Neural progenitor cell (in vitro differentiated cells): ENCODE results near the gene DNAJC3. TPM values are rescaled to one million over a fixed set of nuclear protein-coding genes. Genes with fewer than 3 reads are reported as not detected.

Source experiments
- DNase-seq: peaks from one replicate; pipeline ENCODE4 v3.0.0-alpha.2; 2016; ENCODE audit warnings: low spot score
- H2AFZ ChIP-seq: fragments of 200-600 bp; sonication (generic); replicated peaks from 2 replicates; pipeline ENCODE4 v1.6.1; 2016; ENCODE audit warnings: antibody characterized with exemption
- H3F3A ChIP-seq: fragments of 200-600 bp; sonication (generic); 2 replicates; pipeline ENCODE4 v1.6.1; 2016; ENCODE audit warnings: antibody characterized with exemption, low read depth
- H3K27ac ChIP-seq: fragments of 200-600 bp; sonication (generic); 2 replicates; pipeline ENCODE4 v1.5.1; 2016; ENCODE audit warnings: mild to moderate bottlenecking
- H3K27me3 ChIP-seq: fragments of 200-600 bp; sonication (generic); 2 replicates; pipeline ENCODE4 v1.6.1; 2016; ENCODE audit warnings: mild to moderate bottlenecking, moderate library complexity
- H3K36me3 ChIP-seq: fragments of 200-600 bp; sonication (generic); 2 replicates; pipeline ENCODE4 v1.5.1; 2016
- H3K4me1 ChIP-seq: fragments of 200-600 bp; sonication (generic); 2 replicates; pipeline ENCODE4 v1.6.1; 2016; ENCODE audit warnings: mixed run types
- H3K4me2 ChIP-seq: fragments of 200-600 bp; sonication (generic); 2 replicates; pipeline ENCODE4 v1.6.1; 2016
- H3K4me3 ChIP-seq: fragments of 200-600 bp; sonication (generic); 2 replicates; pipeline ENCODE4 v1.5.1; 2016
- H3K79me2 ChIP-seq: fragments of 200-600 bp; sonication (generic); 2 replicates; pipeline ENCODE4 v1.6.1; 2016; ENCODE audit warnings: low read depth
- H3K9ac ChIP-seq: fragments of 200-600 bp; sonication (generic); 2 replicates; pipeline ENCODE4 v1.6.1; 2016
- H3K9me3 ChIP-seq: fragments of 200-600 bp; sonication (generic); 2 replicates; pipeline ENCODE4 v1.5.1; 2016; ENCODE audit warnings: low read depth
- H4K20me1 ChIP-seq: fragments of 200-600 bp; sonication (generic); 2 replicates; pipeline ENCODE4 v1.6.1; 2016; ENCODE audit warnings: low read depth
- H3K27ac Mint-ChIP-seq: 3 replicates; pipeline ENCODE4 v1.8.0; 2021; ENCODE audit warnings: mixed read lengths
- H3K27me3 Mint-ChIP-seq: 2 replicates; pipeline ENCODE4 v1.8.0; 2022; ENCODE audit warnings: low read depth, mild to moderate bottlenecking, inconsistent platforms, moderate library complexity, mixed read lengths; ENCODE audit not compliant: insufficient read depth
- H3K36me3 Mint-ChIP-seq: 3 replicates; pipeline ENCODE4 v1.8.0; 2021; ENCODE audit warnings: mixed read lengths
- H3K4me1 Mint-ChIP-seq: 3 replicates; pipeline ENCODE4 v1.8.0; 2021; ENCODE audit warnings: mixed read lengths
- H3K4me3 Mint-ChIP-seq: 3 replicates; pipeline ENCODE4 v1.8.0; 2021; ENCODE audit warnings: mild to moderate bottlenecking, moderate library complexity, mixed read lengths
- H3K9me3 Mint-ChIP-seq: 3 replicates; pipeline ENCODE4 v1.8.0; 2020; ENCODE audit warnings: mixed read lengths
- EZH2 ChIP-seq: fragments of 200-600 bp; sonication (generic); IDR thresholded peaks from 2 replicates; pipeline ENCODE4 v1.6.1; 2017; ENCODE audit warnings: antibody characterized with exemption, mild to moderate bottlenecking, moderate library complexity
- EZH2phosphoT487 ChIP-seq: fragments of 200-600 bp; sonication (generic); IDR thresholded peaks from 2 replicates; pipeline ENCODE4 v1.6.1; 2017; ENCODE audit warnings: antibody characterized with exemption
- total RNA-seq: library from RNA; depleted of rRNA; stranded (reverse); fragments of >200 nt; gene quantifications from 2 replicates; pipeline ENCODE4 v1.2.3, GENCODE V29; 2015; ENCODE audit warnings: low replicate concordance
- TF ChIP-seq, protein P1 (sequence below): fragments of 200-600 bp; sonication (generic); IDR thresholded peaks from 2 replicates; pipeline ENCODE4 v1.5.1; 2017; ENCODE audit warnings: antibody characterized with exemption, mild to moderate bottlenecking

Gene DNAJC3
- total RNA-seq, 1 donor from 2014 or later, result 17.3 TPM

GRCh38 chr13:95707442-95708390 lies 30.8 kb downstream of the DNAJC3 start:
- Histone ChIP-seq H3K9me3 (no peaks in the 10 kb centered on the region), H3K36me3 (no peaks in the 10 kb centered on the region), H3F3A (no peaks in the 10 kb centered on the region), H3K4me3 (no peak overlapping the region), H3K27ac (no peak overlapping the region), H2AFZ (no peak overlapping the region), H3K27me3 (no peaks in the 10 kb centered on the region), H4K20me1 (no peaks in the 10 kb centered on the region), H3K4me1 (no peaks in the 10 kb centered on the region), H3K4me2 (no peak overlapping the region), H3K9ac (no peak overlapping the region), H3K79me2 (peaks cover 7% of the 10 kb centered on the region)
- Mint-ChIP-seq H3K9me3 (no peaks in the 10 kb centered on the region), H3K27me3 (no peaks in the 10 kb centered on the region), H3K36me3 (peaks cover 15% of the 10 kb centered on the region), H3K27ac (no peak overlapping the region), H3K4me3 (no peak overlapping the region), H3K4me1 (no peaks in the 10 kb centered on the region)
- DNase-seq, result no peak
- TF ChIP-seq EZH2phosphoT487 (no peak), EZH2 (no peak)
- TF ChIP-seq, protein P1, sequence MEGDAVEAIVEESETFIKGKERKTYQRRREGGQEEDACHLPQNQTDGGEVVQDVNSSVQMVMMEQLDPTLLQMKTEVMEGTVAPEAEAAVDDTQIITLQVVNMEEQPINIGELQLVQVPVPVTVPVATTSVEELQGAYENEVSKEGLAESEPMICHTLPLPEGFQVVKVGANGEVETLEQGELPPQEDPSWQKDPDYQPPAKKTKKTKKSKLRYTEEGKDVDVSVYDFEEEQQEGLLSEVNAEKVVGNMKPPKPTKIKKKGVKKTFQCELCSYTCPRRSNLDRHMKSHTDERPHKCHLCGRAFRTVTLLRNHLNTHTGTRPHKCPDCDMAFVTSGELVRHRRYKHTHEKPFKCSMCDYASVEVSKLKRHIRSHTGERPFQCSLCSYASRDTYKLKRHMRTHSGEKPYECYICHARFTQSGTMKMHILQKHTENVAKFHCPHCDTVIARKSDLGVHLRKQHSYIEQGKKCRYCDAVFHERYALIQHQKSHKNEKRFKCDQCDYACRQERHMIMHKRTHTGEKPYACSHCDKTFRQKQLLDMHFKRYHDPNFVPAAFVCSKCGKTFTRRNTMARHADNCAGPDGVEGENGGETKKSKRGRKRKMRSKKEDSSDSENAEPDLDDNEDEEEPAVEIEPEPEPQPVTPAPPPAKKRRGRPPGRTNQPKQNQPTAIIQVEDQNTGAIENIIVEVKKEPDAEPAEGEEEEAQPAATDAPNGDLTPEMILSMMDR, result no peak

DNA sequence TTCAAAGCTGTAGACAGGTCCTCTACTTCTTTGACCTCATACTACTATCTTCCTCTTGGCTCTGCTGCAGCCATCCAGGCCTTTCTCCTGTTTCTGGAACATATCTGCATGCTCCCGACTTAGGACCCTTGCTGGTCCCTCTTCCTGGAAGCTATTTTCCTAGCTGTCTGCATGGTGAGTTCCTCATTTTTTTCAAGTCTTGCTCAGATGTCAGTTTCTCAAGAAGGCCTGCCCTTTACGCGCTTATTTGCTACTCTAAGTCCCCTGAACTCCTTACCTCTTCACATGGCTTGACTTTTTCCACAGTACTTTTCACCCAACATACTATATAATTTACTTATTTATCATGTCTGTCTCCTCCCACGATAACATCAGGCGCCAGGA lies 31.4 kb downstream of the DNAJC3 start:
- peaks cover 7% of the 10 kb centered on the region for H3K79me2 ChIP-seq
- peaks cover 6% of the 10 kb centered on the region for H3K9me3 Mint-ChIP-seq

DNA sequence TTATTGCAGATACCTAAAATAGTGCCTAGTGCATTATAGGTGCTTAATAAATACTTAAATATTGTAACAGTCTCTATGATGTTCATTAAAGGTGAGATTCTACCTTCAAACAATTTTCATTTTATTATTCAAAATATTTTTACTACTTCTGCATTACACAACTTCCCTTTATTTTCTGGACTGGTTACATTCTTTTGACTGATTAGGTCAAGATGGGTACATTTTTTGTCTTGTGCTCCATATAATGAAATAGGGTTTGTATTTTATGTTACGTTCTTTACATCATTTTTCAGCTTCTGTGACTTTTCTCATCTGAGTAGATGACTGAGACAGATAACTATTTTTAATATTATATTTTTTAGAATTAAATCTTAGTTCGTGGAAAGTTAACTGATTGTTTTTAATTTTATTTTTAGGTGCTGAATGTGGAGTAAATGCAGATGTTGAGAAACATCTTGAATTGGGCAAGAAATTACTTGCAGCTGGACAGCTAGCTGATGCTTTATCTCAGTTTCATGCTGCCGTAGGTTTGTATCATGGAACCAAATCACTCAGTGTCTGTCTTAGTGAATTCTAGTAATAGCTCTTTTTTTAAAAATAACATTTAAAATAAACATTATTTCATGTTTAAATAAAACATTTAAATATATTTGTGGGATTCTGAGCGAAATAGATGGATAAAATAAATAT lies 32.0 kb downstream of the DNAJC3 start:
- no peak overlapping the region for H2AFZ ChIP-seq
- peaks cover 7% of the 10 kb centered on the region for H3K79me2 ChIP-seq
- no peaks in the 10 kb centered on the region for H3K27me3 ChIP-seq
- H3K4me2 ChIP-seq, result no peak overlapping the region
- H3K9me3 ChIP-seq, result no peaks in the 10 kb centered on the region
- no peaks in the 10 kb centered on the region for H3K4me1 ChIP-seq
- TF ChIP-seq EZH2 (no peak), EZH2phosphoT487 (no peak)
- TF ChIP-seq, protein P1, result no peak
- no peak overlapping the region for H3K9ac ChIP-seq
- H3K4me3 Mint-ChIP-seq, result no peak overlapping the region
- H3K36me3 ChIP-seq, result no peaks in the 10 kb centered on the region
- H3K4me3 ChIP-seq, result no peak overlapping the region
- peaks cover 9% of the 10 kb centered on the region for H3K9me3 Mint-ChIP-seq
- no peak overlapping the region for H3K27ac Mint-ChIP-seq
- no peaks in the 10 kb centered on the region for H3K27me3 Mint-ChIP-seq
- H3K36me3 Mint-ChIP-seq, result peaks cover 23% of the 10 kb centered on the region
- H3F3A ChIP-seq, result no peaks in the 10 kb centered on the region
- no peaks in the 10 kb centered on the region for H3K4me1 Mint-ChIP-seq
- no peak overlapping the region for H3K27ac ChIP-seq
- H4K20me1 ChIP-seq, result no peaks in the 10 kb centered on the region
- no peak for DNase-seq

More for the DNA sequence above, 31.4 kb downstream of the DNAJC3 start:
- DNase-seq, result no peak
- Histone ChIP-seq H3K4me1 (no peaks in the 10 kb centered on the region), H3K27me3 (no peaks in the 10 kb centered on the region), H3F3A (no peaks in the 10 kb centered on the region), H4K20me1 (no peaks in the 10 kb centered on the region), H3K36me3 (no peaks in the 10 kb centered on the region), H3K9ac (no peak overlapping the region), H2AFZ (no peak overlapping the region), H3K4me2 (no peak overlapping the region), H3K27ac (no peak overlapping the region), H3K4me3 (no peak overlapping the region), H3K9me3 (no peaks in the 10 kb centered on the region)
- no peak overlapping the region for H3K4me3 Mint-ChIP-seq
- no peak overlapping the region for H3K27ac Mint-ChIP-seq
- H3K36me3 Mint-ChIP-seq, result peaks cover 20% of the 10 kb centered on the region
- no peaks in the 10 kb centered on the region for H3K27me3 Mint-ChIP-seq
- no peak for TF ChIP-seq EZH2
- TF ChIP-seq EZH2phosphoT487, result no peak
- TF ChIP-seq, protein P1, result no peak
- no peaks in the 10 kb centered on the region for H3K4me1 Mint-ChIP-seq
